IPS DF 4.7 (cell line): ENCODE measurements around the gene PIEZO1.

Experiments used
- DNase-seq: peaks from one replicate; pipeline ENCODE4 v3.0.0-alpha.2; 2013; ENCODE audit warnings: low spot score; ENCODE audit errors: extremely low read depth

Gene PIEZO1

GRCh38 chr16:88721236-88721635 lies 63.8 kb downstream of the PIEZO1 start:
- no peak for DNase-seq

- DNase-seq = no peak
These were observed 64.5 kb downstream of the PIEZO1 start for GRCh38 chr16:88720396-88720970.

- DNase-seq = no peak
These were observed 65.1 kb downstream of the PIEZO1 start for GRCh38 chr16:88719933-88720296.

DNA sequence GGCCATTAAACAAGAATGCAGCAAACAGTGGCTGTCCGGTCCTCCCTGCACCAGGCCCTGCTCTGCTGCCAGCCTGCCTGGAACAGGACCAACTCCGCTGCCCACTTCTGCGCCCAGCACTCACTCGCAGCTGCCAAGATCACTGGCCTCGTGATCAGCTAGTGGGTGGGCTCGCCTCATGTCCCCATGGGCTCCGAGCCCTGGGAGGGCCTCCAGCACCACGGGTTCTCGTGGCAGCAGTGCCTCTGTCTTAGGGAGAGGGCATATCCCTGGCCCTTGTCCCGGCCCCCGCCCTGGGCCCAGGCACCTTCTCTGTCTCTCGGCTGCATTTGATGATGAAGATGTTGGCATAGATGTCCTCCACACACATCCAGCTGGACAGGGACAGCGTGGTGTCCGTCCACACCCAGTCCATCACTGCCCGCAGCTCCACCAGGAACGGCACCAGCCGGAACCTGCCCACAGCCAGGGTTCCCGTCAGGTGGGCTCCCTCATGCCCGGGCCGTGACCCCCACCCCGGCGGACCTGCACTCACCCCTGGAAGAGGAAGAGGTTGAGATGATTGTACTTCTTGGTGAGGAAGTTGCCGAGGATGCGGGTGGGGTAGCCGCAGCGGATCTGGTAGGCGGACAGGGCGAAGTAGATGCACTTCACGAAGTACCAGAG lies 65.6 kb downstream of the PIEZO1 start:
- DNase-seq = no peak

GRCh38 chr16:88718178-88718577 lies 66.8 kb downstream of the PIEZO1 start:
- no peak for DNase-seq

- no peak for DNase-seq
These were observed 68.4 kb downstream of the PIEZO1 start for GRCh38 chr16:88716601-88717001.

DNA sequence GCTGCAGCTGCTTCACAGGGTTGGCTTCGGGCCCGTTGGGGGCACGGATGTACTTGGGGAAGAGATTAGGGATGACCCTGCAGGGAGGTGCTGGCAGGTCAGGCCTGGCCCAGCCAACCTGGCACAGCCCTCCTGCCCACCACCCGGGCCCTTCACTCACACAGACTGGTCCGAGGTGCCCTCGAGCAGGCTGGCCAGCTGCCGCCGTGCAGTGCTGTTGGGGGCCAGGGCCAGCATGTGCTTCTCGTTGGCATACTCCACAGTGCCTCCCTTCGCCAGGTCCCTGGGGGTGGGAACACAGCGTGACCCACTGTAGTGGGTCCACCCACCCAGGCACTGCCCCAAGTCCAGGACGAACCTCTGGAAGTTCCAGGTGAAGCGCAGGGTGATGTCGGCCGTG lies 68.8 kb downstream of the PIEZO1 start:
- DNase-seq = no peak

DNA sequence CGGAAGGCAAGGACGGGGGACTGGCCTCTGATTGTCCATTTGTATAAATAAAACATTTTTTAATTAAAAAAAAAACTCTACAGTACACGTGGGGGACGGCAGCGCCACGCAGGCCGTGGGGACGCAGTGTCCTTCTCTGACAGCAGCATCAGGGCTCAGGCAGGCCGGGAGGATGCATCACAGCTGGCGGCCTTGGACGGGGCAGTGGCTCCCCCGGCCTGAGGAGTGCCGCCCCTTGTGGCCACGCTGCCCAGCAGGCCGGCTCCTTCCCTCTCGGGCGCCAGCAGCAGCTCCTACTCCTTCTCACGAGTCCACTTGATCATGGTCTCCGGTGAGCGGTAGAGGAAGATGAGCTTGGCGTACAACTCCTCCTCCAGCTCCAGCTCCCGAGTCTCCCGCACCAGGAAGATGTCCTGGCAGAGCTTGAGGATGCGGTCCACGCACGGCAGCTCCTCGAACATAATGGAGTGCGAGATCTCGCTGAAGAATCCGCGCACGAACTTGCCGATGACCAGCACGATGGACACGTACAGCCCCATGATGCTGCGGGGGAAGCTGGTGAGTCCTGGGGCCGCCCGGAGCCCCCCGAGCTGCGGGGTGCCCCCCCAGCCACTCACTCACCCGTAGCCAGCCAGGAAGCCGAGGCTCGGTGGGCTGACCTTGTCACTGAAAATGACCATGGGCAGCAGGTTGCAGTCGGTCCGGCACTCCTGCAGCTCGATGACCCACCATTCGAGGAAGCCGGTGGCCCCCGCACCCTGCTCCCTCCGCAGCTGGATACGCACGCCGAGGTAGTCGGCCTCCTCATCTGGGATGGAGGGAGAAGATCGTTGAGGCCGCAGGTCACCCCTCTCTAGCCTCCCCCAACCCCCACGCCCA lies 69.5 kb downstream of the PIEZO1 start:
- DNase-seq = no peak

- DNase-seq = no peak
These were observed 70.4 kb downstream of the PIEZO1 start for GRCh38 chr16:88714420-88715302.

GRCh38 chr16:88713568-88714419 lies 71.2 kb downstream of the PIEZO1 start:
- DNase-seq = no peak

DNA sequence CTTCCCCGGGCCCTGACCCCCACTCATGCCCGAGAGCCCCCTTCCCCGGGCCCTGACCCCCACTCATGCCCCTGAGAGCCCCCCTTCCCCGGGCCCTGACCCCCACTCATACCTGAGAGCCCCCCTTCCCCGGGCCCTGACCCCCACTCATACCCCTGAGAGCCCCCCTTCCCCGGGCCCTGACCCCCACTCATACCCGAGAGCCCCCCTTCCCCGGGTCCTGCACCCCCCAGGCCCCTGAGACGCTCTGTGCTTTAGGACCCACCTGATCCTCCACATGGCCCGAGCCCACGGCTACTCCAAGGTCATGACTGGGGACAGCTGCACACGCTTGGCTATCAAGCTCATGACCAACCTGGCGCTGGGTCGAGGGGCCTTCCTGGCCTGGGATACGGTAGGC lies 72.0 kb downstream of the PIEZO1 start:
- no peak for DNase-seq

- no peak for DNase-seq
These were observed 72.5 kb downstream of the PIEZO1 start for GRCh38 chr16:88712362-88712979.

GRCh38 chr16:88711750-88712340 lies 73.2 kb downstream of the PIEZO1 start:
- DNase-seq = no peak

DNA sequence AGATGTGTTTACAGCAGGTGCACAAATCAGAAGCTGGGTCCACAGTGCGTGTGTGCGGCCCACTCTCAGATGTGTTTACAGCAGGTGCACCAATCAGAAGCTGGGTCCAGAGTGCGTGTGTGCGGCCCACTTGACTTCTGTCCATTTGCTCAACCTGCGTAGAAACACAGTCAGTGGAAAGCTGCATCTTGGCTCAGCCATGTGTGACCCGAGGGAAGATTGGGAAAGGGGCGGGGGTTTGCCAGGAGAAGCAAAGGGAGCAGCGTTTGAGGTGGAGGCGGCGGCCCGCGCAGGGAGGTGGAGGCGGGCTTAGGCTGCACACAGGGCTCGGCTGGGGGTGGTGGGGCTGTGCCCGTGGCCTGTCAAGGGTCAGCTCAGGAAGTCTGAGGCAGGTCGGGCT lies 74.5 kb downstream of the PIEZO1 start:
- no peak for DNase-seq

GRCh38 chr16:88706965-88707826 lies 77.8 kb downstream of the PIEZO1 start:
- no peak for DNase-seq

DNA sequence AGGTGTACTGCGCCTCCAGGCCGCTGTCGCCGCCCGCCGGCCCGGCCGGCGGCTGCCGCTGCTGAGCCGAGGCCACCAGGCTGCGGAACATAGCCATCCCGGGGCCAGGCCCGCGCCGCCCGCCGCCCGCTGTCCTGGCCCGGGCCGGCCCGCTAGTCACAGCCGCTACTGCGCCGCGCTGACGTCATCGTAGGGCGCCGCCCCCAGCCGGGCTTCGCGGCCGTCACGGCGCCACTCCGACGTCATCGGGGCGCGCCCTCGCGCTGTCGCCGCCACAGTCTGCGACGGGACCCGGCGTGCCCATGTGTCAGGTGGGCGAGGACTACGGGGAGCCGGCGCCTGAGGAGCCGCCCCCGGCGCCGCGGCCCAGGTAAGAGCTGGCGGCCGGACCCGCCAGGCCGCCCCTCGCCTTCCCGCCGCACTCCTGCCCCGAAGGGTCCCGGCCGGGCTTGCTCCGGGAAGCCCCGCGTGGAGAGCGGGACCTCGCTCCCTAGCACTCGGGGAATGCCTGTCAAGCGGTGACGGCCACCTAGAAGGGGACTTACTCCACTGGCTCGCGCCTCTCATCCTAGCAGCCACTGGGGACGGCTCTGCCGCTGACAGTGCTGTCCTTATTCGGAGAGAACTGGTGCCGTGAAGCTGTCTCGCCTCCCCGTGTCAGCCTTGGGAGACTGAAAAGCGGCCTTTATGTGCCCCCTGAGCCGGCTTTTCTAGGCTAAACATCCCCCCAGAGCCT lies 78.6 kb downstream of the PIEZO1 start, which contains the start of the genes CTU2 and RNF166:
Gene CTU2 (plus strand): TSS at position 275 of the 736 bp plus-strand sequence. CDS start 28 bp downstream, at position 303.
Gene RNF166 (minus strand): TSS at position 180 of the 736 bp plus-strand sequence. CDS start 83 bp downstream, at position 97.
- no peak for DNase-seq

DNA sequence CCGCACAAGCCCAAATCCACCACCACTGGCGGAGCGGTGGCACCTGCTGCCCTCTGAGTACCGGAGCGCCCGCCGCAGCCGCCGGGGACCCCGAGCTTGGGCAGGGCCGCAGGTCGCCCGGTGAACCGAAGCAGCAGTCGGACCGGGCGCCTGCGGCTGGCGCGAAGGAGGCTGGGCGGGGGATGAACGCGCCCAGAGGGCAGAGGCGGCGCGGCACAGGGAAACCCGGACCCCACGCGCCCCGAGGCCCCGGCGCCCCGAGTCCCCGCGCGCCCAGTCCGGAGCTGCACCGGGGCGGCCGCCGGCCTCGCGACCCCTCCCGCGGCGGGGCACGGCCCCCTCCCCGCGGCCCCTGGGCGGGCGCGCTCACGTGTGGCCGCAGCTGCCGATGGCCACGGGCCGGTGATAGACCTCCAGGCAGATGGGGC lies 79.2 kb downstream of the PIEZO1 start:
- no peak for DNase-seq
